Activated T-cell treated with anti-CD3 and anti-CD28 coated beads, Interleukin-2, amount 50 U/mL, for 1 hour (primary cell): ENCODE results near the gene NOS1AP.

ENCODE experiments used
- DNase-seq: peaks from one replicate; pipeline ENCODE4 v3.0.0-alpha.2; 2020

The NOS1AP gene

DNA sequence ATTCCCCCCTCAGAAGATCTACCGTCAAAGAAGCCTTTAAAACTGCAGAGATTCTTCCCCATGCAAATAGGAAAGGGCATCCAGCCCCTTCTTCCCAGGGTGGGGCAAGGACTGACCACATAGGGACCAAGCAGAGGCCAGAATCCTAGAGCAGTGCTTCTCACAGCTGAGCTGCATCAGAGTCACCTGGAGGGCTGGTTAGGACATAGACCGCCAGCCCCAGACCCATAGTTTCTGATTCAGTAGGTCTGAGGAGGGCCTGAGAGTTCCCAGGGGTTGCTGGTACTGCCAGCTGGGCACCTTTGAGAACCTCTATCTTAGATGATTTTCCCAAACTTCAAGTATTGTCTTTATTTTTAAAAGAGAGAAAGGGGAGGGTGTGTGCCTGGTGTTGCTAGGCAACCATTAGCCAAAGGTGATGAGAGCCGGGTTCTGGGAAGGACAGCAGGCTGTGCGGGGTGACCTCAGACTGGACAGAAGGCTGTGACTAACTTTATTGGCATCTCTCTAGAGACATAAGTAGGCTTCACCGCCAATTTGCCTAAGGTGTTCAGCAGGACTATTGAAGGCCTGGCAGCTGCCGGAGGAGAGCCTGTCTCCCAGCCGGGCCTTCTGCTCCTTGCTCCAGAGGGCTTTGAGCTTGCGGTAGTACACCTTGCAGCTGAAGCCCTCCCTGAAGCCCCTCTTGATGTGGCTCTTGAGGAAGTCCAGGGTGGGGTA lies 304.2 kb downstream of the NOS1AP start:
- DNase-seq = no peak

DNA sequence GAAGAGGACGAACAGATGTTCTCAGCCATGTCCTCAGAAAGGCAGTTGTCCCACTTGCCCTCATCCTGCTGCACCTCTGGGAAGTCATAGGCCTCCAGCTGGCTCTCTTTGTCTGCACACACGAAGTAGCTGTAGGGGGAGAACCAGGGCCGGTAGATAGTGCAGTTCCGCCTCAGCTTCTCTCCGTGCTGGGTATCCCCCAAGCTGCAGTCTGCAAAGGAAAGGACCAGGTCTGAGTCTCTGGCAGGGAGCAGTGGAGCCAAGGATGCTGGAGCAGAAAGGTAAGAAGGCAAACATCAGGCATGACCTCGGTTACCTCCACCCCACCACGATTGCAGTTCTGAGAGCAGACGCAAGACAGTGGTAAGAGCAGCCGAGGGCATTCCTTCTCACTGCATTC lies 304.9 kb downstream of the NOS1AP start:
- no peak for DNase-seq

DNA sequence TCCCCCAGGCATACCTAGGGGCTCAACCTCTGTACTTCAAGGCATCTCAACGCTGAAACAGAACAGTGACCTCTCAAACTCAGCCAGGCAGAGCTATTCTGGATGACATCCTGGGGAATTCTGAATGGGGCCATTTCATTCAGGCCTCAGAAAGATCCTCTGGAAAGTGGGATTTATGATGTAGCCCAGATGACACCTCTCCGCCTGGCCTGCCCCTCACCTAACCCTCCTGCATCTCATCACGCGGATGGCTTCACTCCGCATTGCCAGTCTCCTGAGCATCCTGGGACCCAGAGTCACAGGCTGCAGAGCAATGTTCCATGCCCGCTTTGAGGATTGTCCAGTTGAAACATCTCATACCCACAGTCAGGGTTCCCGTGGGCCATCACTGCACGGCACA lies 306.0 kb downstream of the NOS1AP start:
- no peak for DNase-seq

DNA sequence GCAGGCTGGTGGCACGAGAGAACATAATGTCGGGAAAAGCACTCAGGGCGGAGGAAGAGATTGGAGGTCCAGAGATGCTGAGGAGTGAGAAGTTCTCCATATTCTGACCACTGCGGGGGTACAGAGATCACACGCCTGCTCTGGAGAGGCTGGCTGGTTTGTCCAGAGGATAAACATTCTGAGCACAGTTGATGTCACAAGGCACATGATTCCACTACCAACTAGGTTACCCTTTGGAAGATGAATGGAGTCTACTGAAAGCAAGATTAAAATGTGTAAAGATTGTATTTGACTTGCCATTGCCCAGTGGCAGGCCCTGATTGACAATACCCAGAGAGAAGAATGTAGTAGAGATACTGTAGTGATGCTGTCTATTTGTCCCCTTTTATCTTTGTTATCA lies 307.2 kb downstream of the NOS1AP start, which contains the start of gene SPATA46:
TSS of gene SPATA46 (minus strand) at position 164 of the 400 bp plus-strand sequence. CDS start at position 100, 64 bp downstream.
- DNase-seq = no peak

DNA sequence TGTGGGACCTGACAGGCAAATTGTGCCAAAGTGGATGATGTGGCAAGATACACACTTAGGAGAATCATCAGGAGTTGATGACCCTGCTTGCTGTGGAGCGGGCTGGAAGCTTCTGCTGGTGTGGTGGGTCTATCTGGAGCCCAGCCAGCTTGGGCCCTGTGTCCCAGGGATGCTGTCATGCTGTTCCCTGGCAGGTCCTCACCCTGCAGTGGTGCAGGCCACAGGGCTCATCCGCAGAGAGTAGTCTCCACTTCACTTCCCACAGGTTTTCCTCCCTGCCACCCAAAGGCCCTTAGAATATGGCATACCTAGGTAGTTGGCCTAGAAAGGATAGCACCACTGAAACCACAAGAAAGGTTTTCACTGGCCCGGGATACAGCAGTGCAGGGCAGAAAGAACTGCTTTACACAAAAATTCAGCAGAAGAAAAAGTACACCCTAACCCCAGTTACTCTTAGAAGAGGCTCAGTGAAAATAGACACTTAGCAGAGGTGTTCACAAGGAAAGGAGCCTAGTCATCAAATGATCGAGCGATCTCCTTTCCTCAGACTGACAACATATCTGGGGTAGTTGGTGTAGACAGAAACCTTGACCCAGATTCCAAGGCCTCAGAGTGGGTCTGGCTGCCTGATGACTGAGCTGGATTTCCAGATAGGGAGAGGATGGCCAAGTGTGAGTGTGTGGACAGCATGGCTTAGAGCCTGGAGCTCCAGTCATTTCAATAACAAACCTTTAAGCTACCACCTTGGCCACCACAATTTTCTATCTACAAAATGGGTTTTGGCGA lies 310.8 kb downstream of the NOS1AP start:
- no peak for DNase-seq

DNA sequence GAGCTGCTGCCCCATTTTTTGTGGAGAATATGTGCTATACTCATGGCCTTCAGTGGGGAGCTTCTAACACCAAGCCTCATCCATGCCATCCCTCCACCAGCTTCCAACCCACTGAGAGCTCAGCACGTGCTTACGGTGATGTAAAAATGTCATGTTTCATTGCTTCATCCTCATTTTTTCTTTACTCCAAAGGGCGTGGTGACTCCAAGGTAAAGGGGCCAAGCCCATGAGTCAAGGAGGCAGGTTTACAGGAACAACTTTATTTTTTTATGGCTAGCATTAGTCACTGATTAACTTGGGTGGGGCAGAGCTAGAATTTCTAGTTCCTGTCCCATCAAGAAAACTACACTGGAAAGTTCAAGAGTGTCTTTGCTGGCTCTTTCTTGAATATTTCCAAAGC lies 311.9 kb downstream of the NOS1AP start, which contains the start of gene C1orf226:
TSS of gene C1orf226 (plus strand) at position 346 of the 400 bp plus-strand sequence. CDS start 174 bp downstream, outside the sequence.
- no peak for DNase-seq

DNA sequence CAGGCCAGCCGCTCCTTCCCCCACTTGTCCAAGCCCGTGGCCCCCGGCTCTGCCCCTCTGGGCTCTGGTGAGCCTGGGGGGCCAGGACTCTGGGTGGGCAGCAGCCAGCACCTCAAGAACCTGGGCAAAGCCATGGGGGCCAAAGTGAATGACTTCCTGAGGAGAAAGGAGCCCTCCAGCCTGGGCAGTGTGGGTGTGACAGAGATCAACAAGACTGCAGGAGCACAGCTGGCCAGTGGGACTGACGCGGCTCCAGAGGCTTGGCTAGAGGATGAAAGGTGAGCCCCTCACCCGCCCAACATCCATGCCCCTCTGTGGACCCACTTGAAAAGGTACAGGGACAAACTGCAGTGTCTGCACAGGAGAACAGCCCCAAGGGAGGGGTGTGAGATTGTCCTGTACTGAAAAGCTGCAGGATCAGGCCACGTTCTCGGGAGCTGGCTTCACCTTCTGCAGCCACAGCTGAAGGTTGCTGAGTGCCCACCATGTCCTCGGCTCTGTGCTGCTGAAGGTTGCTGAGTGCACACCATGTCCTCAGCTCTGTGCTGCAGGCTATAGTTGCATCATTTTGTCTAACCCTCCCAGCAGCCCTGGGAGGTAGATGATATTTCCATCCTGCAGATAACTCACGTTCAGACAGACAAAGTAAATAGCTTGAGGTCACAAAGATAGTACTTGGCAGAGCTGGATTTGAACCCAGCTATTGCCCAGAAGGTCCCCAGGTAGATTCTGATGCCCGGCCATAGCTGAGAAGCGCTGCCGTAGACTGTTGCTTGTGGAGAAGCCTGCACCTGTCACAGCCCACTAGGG lies 312.7 kb downstream of the NOS1AP start:
- DNase-seq = no peak

DNA sequence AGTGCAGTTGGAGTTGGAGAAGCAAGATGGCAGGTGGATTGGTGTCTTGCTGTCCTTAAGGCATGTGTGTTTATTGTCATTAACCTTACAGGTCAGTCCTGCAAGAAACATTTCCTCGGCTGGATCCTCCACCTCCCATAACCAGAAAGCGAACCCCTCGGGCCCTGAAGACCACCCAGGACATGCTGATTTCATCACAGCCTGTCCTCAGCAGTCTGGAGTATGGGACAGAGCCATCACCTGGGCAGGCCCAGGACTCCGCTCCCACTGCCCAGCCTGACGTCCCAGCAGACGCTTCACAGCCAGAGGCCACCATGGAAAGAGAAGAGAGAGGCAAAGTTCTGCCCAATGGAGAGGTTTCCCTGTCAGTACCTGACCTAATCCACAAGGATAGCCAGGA lies 313.6 kb downstream of the NOS1AP start:
- no peak for DNase-seq

DNA sequence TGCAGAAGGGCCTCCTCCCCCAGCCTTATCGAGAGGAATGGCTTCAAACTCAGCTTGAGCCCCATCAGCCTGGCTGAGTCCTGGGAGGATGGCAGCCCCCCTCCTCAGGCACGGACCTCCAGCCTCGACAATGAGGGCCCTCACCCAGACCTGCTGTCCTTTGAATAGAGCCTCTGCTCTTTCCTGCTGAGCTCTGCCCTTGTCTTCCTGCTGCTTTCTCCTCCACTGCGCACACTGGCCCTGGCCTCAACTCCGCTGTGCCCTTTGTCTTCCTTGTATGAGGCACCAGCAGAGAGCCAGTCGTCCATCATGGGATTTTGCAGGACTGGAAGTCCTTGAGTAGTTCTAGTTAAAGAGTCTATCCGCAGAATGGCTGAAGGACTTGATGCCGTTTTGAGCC lies 314.0 kb downstream of the NOS1AP start:
- no peak for DNase-seq

DNA sequence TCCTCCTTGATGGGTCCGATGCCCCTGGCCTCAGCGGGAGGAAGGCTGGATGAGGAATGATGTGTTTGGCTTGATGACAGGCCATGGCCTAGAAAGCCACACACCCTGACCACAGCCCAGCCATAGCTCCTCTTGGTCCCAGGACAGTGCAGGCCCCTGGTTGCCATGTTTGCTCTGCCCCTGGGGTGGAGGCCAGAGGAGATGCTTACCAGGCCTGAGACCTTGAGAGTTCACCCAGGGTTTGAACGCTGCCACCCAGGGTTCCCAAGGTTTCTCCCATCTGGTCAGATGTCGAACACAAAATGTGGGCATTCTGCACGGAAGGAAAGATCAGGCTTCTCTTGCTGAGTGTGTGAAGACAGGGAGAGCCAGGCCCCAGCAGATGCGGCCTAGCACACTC lies 314.6 kb downstream of the NOS1AP start:
- no peak for DNase-seq

DNA sequence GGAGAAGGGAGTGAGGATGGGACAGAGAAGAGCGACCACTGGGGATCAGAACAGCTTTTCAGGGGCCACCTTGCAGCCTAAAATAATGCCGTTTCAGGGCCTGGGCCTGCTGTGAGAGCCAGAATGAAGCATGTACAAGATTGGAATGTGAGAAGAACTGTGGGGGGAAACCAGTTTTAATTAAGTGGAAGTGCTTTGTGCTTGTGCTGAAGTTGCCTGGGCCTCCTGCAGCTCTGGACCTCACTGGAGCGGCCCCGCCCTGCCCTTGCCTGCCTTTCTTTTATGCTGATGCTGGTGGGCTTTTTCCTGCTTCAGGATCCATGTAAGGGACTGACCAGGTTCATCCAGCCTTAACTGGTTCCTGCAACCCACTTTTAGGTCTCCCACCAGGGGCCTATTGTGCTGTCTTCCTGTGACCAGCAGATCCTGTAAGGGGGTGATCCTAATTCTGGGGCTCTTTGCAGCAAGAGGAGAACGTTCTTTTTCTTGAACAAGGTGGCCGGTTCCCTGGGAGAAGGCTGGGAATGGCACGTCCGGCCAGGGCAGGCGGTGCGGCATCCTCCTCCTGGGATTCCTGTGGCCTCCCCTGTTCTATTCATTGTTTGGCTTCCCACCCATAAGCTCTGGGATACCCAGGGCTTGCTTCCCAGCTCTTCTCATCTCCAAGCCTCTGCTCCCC lies 315.2 kb downstream of the NOS1AP start:
- no peak for DNase-seq

DNA sequence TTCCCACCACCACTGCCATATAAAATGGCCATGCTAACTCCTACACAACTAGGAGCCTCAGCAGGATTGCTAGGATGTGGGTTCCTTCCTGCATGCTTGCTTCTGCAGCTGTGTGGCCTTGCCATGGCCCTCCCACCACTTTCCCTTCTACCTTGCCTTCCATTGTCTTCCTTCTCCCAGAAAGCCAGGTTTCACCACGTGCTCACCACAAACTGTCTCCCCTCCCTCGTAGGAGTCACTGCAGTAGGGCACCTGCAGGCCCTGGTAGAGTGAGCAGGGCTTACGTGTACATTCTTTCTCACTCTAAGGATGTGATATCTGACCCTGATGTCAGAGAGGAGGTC lies 315.8 kb downstream of the NOS1AP start:
- no peak for DNase-seq

DNA sequence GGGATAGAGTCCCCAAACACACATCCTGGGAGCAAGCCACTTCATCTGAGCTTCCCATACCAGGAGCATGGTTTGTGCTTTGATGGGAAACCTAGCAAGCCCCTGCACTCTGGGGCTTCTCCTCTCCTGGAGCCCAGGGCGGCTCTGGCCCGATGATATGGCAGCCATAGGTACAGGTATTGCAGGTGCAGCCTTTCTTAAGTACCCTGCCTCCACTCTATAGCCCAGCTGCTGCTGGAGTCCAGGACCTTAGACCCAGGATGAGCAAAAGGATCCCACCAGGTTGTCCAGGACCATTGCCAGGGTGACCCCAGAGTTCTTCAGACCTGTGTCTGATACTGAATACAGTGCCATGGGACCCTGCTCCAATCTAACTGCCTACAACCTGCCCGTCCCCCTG lies 316.2 kb downstream of the NOS1AP start:
- no peak for DNase-seq

DNA sequence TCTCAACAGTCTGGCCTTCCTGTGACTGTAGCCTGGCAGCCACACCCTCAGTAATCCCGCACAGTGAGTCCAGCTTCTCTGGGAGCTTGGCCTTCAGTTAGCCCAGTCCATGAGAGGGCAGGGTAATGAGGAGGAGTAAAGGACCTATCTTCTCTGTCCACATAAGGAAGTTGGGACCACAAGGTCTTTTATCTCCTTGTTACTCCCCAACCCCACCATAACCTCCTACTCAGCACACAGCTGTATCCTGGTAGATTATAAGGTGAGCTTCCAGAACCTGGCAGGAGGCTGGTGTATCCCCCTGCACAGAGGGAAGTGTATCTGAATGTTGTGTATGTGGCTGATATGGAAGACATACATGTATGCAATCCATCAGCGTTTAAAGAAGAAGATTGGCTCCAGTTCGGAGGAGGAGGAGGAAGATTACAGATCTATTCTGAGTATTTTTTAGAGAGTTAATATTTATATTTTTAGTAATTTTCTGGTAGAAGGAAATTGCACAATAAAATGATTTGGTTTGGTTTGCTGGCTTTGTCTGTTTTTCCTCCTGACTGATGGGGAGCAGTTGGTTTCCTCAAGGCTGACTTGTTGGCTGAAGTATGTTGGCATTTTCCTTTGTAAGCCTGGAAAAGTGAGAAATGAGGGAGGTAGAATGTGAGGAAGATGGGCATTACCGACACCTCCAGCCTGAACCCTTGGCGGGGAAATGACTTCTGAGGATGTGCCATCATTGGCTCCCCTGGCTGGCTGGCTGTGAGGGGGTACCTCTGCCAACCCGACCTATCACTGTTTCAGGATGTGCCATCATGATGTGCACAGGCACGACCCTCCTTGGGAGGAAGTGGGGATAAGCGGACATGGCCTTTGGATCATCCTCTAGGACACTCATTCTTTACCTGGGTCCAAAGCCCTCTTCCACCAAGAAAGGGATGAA lies 317.1 kb downstream of the NOS1AP start:
- no peak for DNase-seq

DNA sequence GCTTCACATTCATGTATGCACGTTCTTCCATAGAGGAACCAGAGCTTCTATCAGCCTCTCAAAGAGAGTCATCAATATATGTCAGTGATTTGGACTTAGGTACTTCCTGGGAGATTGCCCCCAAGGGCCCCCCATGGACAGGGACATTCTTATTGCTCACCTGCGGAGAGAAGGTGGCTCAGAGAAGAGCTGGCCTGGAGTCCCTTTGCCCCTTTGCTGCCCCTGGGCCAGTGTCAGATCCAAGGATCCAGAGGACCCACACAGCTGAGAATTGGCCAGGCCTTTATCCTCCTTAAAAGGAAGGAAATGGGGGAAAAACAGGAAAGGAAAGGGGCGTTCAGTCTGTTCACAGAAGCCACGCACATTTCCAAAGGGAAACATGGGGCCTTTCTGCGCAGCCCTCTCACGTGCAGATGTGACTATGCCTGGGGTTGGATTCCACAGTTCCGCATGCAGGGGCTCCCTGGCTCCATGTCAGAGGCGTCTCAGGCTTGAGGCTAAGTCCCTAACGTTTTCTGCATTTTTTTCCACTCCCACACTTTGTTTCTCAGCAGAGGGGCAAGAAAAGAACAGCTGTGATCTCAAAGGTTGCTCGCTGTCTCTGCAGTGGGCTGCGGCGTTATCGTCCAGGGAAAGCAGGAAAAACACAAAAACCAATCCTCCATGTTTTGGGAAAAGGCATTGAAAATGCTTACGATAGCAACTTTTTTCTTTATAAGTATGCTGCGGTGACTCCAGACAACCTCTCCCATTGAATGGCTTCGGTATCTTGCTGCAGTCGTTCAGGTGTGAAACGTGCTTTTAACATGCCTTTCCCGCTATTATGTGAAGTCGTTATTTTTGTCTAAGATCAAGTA lies 318.0 kb downstream of the NOS1AP start:
- DNase-seq = no peak

DNA sequence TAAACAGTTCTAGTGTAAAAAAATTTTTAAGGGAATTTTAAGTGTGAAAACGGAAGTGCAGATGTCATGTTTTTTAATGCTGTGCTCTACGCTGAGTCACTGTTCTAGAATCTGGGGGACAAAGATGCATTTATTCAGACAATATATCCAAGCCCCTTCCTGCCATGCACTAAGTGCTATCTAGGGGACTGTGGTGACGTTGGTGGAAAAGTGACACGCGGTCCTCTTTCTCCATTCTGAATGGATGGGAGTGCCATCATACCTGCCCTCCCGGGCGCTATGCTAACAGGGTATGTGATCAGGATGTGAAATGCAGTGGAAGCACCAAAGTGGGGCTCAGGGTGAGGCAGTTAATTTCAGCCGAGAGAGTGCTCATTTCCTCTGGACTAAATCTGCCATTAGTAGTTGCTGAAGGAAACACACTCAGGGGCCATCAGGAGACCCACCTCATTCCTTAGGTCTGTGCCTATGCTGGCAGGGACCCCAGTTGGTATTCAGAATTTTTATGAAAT lies 318.6 kb downstream of the NOS1AP start:
- no peak for DNase-seq

DNA sequence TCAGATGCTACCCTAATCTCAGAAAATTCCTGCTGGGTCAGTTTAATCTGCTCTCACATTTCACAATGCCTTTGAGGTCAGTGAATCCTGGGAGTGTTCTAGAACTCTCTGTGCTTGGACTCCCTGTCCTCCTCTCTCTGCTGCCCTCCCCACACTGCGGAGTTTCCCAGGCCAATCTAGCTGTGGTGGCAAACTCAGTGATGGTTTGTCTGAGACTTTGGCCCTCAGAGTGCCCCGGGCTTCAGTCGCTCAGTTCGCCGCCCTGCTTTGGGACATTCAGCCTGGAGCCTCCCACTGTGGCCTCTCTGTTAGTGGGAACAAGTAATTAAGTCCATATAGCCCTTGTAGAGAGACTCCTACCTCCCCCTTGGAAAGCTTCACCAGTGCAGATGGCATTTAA lies 319.1 kb downstream of the NOS1AP start:
- no peak for DNase-seq

DNA sequence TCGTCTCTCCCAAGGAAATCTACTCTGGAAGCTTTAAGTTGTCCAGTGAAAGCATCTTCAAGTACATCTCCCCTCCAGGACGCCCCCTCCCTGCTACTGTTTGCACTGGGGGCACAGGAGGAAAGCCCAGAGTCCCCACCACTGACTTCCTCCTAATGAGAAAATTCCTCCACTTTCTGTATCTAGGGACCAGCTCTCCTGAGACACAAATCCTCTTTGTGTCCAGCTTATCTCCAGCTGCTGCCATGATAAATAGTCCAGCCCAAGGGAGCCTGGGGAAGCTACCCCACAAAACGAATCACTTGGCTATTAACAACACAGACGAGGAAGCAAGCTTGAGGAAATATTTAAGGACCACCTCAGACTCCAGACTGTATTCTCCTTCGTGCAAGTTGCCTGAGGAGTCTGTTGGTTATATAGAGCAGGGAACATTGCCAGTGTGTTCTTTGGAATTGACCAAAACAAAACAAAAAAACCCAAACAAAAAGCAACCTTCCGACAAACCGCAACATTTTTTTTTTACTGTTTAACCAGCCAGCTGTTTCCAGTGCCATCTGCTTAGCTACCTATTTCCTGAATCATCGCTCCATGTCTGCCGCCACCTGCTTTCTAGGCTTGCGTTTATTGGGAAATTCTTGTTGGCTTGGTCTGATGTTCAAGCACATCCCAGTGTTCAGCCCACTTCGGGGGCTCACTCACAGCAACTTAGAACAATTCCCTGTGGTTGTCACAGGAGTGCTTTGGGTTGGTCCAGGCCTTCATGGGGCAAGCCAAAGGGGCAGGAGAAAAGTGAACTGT lies 319.7 kb downstream of the NOS1AP start:
- no peak for DNase-seq

DNA sequence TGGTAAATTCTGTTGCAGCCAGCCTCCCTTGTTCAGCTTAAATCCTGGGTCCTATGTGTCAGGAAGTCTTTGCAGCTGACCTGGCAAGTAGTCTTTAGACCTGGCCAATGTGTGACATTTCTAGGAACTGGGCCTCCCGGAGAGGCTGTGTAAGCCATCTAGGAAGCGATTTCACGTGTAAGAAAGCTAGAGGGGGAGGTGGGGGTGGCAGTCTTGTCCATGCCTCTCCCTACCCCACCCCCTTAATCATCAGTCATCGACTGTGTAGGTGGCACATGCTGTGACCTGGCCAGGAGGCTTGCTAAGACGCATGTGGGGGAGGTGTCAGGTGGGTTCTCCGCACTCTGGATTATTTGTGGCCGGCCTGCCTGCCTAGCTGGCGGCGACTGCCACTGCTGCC lies 320.5 kb downstream of the NOS1AP start:
- DNase-seq = no peak
